Measurements from ENCODE around the gene STK26.

Gene STK26

DNA sequence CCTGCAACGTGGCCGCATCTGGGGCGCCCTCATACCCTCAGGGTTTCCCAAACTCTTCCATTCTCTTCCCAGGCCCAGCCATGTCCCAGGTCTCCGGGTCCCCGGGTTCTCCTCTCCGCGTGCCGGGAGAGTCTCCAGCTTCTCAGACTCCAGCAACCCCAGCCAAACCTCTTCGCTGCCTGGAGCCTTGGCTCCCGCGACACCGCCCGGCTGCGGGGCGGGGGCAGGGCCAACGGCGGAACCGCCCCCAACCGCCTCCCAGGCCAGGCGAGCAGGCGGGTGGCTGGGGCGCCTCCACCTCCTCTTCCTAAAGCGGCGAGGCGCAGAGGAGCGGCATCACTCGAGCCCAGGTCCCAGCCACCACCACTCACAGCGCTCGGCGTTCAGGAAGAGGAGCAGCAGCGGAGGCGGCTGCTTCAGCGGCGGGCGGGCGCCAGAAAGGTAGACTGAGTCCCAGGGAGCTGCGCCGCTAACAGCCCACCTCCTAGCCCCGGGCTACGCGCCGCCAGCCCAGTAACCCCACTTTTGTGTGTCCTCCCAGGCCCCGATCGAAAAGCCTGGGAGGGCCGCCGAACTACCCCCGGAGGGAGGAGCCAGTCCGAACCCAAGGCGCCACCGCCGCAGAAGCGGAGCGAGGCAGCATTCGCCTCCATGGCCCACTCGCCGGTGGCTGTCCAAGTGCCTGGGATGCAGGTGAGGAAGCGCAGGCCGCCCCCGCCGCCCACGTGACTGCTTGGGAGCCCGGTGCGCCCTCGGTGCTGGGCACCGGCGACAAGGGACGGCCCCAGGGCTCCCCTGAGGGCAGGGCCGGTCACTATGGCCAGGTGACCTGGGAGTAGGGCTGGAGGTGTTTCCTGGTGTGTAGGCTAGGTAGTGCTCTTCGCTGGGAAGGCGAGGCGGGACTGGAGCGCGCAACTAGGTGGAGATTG, at the start of gene STK26:
STK26 (plus strand) TSS at position 336 of the 929 bp plus-strand sequence; CDS start at position 652, 316 bp downstream.
- H3K4me3 ChIP-seq (ENCODE audit: low read depth, low read length), result peak within 1 kb of the TSS; percentile 53
- peaks cover 19% of the 10 kb centered on the region for H3K27me3 ChIP-seq (ENCODE audit: insufficient read depth, low read depth, severe bottlenecking)
- TF ChIP-seq, protein P1, sequence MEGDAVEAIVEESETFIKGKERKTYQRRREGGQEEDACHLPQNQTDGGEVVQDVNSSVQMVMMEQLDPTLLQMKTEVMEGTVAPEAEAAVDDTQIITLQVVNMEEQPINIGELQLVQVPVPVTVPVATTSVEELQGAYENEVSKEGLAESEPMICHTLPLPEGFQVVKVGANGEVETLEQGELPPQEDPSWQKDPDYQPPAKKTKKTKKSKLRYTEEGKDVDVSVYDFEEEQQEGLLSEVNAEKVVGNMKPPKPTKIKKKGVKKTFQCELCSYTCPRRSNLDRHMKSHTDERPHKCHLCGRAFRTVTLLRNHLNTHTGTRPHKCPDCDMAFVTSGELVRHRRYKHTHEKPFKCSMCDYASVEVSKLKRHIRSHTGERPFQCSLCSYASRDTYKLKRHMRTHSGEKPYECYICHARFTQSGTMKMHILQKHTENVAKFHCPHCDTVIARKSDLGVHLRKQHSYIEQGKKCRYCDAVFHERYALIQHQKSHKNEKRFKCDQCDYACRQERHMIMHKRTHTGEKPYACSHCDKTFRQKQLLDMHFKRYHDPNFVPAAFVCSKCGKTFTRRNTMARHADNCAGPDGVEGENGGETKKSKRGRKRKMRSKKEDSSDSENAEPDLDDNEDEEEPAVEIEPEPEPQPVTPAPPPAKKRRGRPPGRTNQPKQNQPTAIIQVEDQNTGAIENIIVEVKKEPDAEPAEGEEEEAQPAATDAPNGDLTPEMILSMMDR (IDR thresholded peaks at IDR 0.05; ENCODE audit: low read depth, low read length), result no peak
- H3K9me3 ChIP-seq (ENCODE audit: severe bottlenecking), result no peaks in the 10 kb centered on the region
- DNase-seq, result peak; percentile 71
- peak within 1 kb of the TSS; percentile 64 for H3K27ac ChIP-seq
- no peaks in the 10 kb centered on the region for H3K36me3 ChIP-seq

- Histone ChIP-seq H3K9me3 (ENCODE audit: severe bottlenecking) (no peaks in the 10 kb centered on the region), H3K4me3 (ENCODE audit: low read depth, low read length) (no peak overlapping the region), H3K36me3 (no peaks in the 10 kb centered on the region), H3K27ac (no peak overlapping the region), H3K27me3 (ENCODE audit: insufficient read depth, low read depth, severe bottlenecking) (no peaks in the 10 kb centered on the region)
- TF ChIP-seq, protein P1 (IDR thresholded peaks at IDR 0.05; ENCODE audit: low read depth, low read length), result no peak
- DNase-seq, result no peak
These were observed 47.3 kb upstream of the STK26 start for GRCh38 chrX:131975851-131976250.

DNA sequence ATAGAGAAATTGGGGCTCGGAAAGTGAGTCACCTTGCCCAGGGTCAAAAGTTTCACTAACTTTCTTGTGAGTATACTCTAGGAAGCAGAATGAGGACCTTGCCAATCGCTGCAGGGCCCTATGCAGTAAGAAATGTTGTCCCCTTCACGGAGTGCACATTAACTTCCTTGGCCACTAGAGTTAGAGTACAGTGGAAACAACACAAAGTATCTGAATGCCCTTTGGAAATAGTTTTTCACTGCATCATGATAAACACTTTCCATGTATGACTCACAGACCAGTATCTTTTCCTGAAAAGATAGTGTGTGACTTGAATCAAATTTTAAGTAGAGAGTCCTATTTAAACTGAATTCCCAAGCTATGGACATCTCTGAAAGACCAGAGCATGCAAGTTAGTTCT, 45.5 kb upstream of the STK26 start:
- no peak for DNase-seq
- Histone ChIP-seq H3K36me3 (no peaks in the 10 kb centered on the region), H3K27me3 (ENCODE audit: insufficient read depth, low read depth, severe bottlenecking) (no peaks in the 10 kb centered on the region), H3K4me3 (ENCODE audit: low read depth, low read length) (no peak overlapping the region), H3K27ac (no peak overlapping the region), H3K9me3 (ENCODE audit: severe bottlenecking) (no peaks in the 10 kb centered on the region)
- TF ChIP-seq, protein P1 (IDR thresholded peaks at IDR 0.05; ENCODE audit: low read depth, low read length), result no peak

DNA sequence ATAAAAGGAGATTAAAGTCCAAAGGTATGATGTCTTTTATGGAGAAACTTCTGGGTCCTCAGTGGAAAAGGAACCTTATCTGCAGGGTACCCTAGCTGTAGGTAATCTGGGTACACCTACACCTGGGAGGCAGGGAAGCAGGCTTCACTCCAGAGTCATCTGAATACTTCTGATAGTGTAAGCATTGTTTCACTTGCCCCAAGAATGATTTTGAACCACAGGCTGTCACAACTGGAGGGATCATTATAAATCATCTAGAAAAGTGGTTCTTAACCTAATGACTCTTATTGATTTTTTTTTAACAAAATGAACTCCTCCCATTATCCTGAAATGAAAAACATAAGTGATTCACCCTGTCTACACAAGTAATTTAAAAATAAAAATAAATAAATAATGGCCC, 44.0 kb upstream of the STK26 start:
- Histone ChIP-seq H3K36me3 (no peaks in the 10 kb centered on the region), H3K4me3 (ENCODE audit: low read depth, low read length) (no peak overlapping the region), H3K27ac (no peak overlapping the region), H3K9me3 (ENCODE audit: severe bottlenecking) (no peaks in the 10 kb centered on the region), H3K27me3 (ENCODE audit: insufficient read depth, low read depth, severe bottlenecking) (no peaks in the 10 kb centered on the region)
- TF ChIP-seq, protein P1 (IDR thresholded peaks at IDR 0.05; ENCODE audit: low read depth, low read length), result no peak
- no peak for DNase-seq

GRCh38 chrX:131985526-131986049, 37.5 kb upstream of the STK26 start:
- Histone ChIP-seq H3K4me3 (ENCODE audit: low read depth, low read length) (no peak overlapping the region), H3K27ac (no peak overlapping the region), H3K27me3 (ENCODE audit: insufficient read depth, low read depth, severe bottlenecking) (peaks cover 10% of the 10 kb centered on the region), H3K9me3 (ENCODE audit: severe bottlenecking) (no peaks in the 10 kb centered on the region), H3K36me3 (no peaks in the 10 kb centered on the region)
- TF ChIP-seq, protein P1 (IDR thresholded peaks at IDR 0.05; ENCODE audit: low read depth, low read length), result no peak
- DNase-seq, result no peak
